Epidermal melanocyte (primary cell): ENCODE data around the gene SERPINE2.
"Not testable (repeated sequence)": the region's sequence is repeated elsewhere in the genome, so short reads cannot be mapped to it uniquely, and the experiment has no call there.

Experiments used
- DNase-seq: peaks from one replicate; pipeline ENCODE4 v3.0.0; 2011; ENCODE audit warnings: low spot score; ENCODE audit not compliant: insufficient read length

Gene SERPINE2

GRCh38 chr2:224016963-224017362 lies 22.1 kb downstream of the SERPINE2 start:
- no peak for DNase-seq

- no peak for DNase-seq
Measured at GRCh38 chr2:224014336-224014735, 24.8 kb downstream of the SERPINE2 start.

GRCh38 chr2:224011837-224012236 lies 27.2 kb downstream of the SERPINE2 start:
- no peak for DNase-seq

GRCh38 chr2:224009605-224010315 lies 29.3 kb downstream of the SERPINE2 start:
- no peak for DNase-seq

- no peak for DNase-seq
Measured at GRCh38 chr2:224008702-224009261, 30.3 kb downstream of the SERPINE2 start.

GRCh38 chr2:224004105-224004695 lies 34.9 kb downstream of the SERPINE2 start:
- no peak for DNase-seq

GRCh38 chr2:224000662-224001061 lies 38.4 kb downstream of the SERPINE2 start:
- not testable (repeated sequence) for DNase-seq

GRCh38 chr2:223999862-224000261 lies 39.2 kb downstream of the SERPINE2 start:
- no peak for DNase-seq

- no peak for DNase-seq
Measured at GRCh38 chr2:223998948-223999347, 40.1 kb downstream of the SERPINE2 start.

GRCh38 chr2:223997938-223998337 lies 41.1 kb downstream of the SERPINE2 start:
- no peak for DNase-seq

GRCh38 chr2:223996391-223996790 lies 42.7 kb downstream of the SERPINE2 start:
- no peak for DNase-seq

GRCh38 chr2:223995569-223995968 lies 43.5 kb downstream of the SERPINE2 start:
- DNase-seq = no peak

- no peak for DNase-seq
Measured at GRCh38 chr2:223994562-223995162, 44.4 kb downstream of the SERPINE2 start.

GRCh38 chr2:223993634-223994232 lies 45.4 kb downstream of the SERPINE2 start:
- DNase-seq = peak; percentile 85

GRCh38 chr2:223991611-223992010 lies 47.5 kb downstream of the SERPINE2 start:
- DNase-seq = no peak

GRCh38 chr2:223989856-223990232 lies 49.2 kb downstream of the SERPINE2 start:
- no peak for DNase-seq

GRCh38 chr2:223989206-223989855 lies 49.8 kb downstream of the SERPINE2 start:
- DNase-seq = no peak

GRCh38 chr2:223981241-223981640 lies 57.8 kb downstream of the SERPINE2 start:
- DNase-seq = no peak

- no peak for DNase-seq
Measured at GRCh38 chr2:223980803-223981202, 58.3 kb downstream of the SERPINE2 start.

GRCh38 chr2:223980397-223980735 lies 58.7 kb downstream of the SERPINE2 start:
- DNase-seq = no peak

- DNase-seq = no peak
Measured at GRCh38 chr2:223979730-223980396, 59.2 kb downstream of the SERPINE2 start.
